ENCODE results near the gene MATN3. TPM values are rescaled to one million over a fixed set of nuclear protein-coding genes. Genes with fewer than 3 reads are reported as not detected.

The MATN3 gene
- total and polyA plus RNA-seq, 2 donors: 0.05 to 0.91 TPM

DNA sequence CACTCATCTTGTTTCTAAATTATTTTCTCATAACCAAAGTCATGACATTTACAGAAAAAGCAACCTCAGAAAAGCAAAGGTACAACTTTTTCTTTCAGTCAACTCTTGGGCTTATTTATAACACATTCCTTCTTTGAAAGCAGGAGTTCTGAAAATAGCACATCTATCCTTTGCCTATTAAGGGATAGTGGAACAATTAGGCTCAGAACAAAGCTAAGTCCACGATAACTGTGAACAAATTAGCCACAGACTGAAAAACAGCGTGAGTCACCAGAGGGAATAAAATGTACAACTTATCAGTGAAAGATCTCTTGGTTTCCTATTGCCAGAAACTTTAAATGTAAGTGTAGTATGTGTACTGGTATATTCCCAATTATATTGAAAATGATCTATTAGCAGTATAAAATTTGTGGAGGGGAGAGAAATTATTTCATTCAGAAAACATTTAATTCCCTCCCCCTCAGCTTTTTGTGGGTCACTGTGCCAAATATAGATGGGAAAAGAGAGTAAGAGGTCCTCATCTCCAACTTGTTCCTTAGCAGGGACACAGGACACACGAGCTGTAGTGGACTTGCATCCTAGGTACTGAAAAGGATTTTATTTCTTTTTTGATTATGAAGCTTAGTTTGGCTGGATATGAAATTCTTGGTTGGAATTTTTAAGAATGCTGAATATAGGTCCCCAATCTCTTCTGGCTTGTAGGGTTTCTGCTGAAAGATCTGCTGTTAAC, 15.4 kb upstream of the MATN3 start:
- peaks cover 13 to 39% of the 10 kb centered on the region in 2 donors for H3K36me3 ChIP-seq (ENCODE audit: control insufficient read depth in 2 of 2, insufficient read depth in 2 of 2, low read length in 1 of 2)
- H3K27ac ChIP-seq (ENCODE audit: low read depth in 1 of 2, low read length in 1 of 2): no peak overlapping the region
- DNase-seq (ENCODE audit: low read depth in 6 of 9, low spot score in 9 of 9): no peak
- H3K9me3 ChIP-seq (ENCODE audit: control insufficient read depth in 2 of 2, insufficient read depth in 1 of 2, low read length in 1 of 2): no peaks in the 10 kb centered on the region
- H3K4me3 ChIP-seq (ENCODE audit: low read length in 2 of 2): no peak overlapping the region
- no peaks in the 10 kb centered on the region for H3K4me1 ChIP-seq (ENCODE audit: control insufficient read depth in 2 of 2, insufficient read depth in 2 of 2, low read length in 2 of 2)
- 98% methylated on average over 3 of the region's 3 CpGs for WGBS
- H3K27me3 ChIP-seq (ENCODE audit: control insufficient read depth in 2 of 2, insufficient read depth in 1 of 2, low read length in 1 of 2): no peaks in the 10 kb centered on the region

DNA sequence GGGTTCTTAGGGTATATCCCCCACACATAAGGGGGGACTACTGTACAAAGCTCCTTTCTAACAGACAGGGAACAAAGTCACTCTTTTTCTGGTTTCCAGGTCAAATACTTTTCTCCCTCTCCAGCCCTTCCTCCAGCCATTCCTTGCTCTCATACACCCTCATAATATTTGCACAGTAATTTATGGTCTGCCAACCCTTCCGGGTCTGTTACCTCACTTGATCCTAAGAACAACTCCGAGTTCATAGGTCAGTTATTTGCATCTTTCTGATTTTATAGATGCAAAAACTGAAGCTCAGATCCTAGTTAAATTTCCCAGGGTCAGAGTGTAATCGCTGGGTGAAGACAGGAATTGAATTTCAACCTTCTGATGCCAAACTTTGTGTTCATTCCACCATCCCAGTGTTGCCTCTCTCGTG, 14.8 kb upstream of the MATN3 start:
- WGBS: 96% methylated on average over 4 of the region's 4 CpGs
- H3K27ac ChIP-seq (ENCODE audit: low read depth in 1 of 2, low read length in 1 of 2): no peak overlapping the region
- H3K4me3 ChIP-seq (ENCODE audit: low read length in 2 of 2): no peak overlapping the region
- H3K4me1 ChIP-seq (ENCODE audit: control insufficient read depth in 2 of 2, insufficient read depth in 2 of 2, low read length in 2 of 2): no peaks in the 10 kb centered on the region
- H3K27me3 ChIP-seq (ENCODE audit: control insufficient read depth in 2 of 2, insufficient read depth in 1 of 2, low read length in 1 of 2): no peaks in the 10 kb centered on the region
- no peak for DNase-seq (ENCODE audit: low read depth in 6 of 9, low spot score in 9 of 9)
- H3K36me3 ChIP-seq (ENCODE audit: control insufficient read depth in 2 of 2, insufficient read depth in 2 of 2, low read length in 1 of 2): peaks cover 13 to 33% of the 10 kb centered on the region in 2 donors
- no peaks in the 10 kb centered on the region for H3K9me3 ChIP-seq (ENCODE audit: control insufficient read depth in 2 of 2, insufficient read depth in 1 of 2, low read length in 1 of 2)

DNA sequence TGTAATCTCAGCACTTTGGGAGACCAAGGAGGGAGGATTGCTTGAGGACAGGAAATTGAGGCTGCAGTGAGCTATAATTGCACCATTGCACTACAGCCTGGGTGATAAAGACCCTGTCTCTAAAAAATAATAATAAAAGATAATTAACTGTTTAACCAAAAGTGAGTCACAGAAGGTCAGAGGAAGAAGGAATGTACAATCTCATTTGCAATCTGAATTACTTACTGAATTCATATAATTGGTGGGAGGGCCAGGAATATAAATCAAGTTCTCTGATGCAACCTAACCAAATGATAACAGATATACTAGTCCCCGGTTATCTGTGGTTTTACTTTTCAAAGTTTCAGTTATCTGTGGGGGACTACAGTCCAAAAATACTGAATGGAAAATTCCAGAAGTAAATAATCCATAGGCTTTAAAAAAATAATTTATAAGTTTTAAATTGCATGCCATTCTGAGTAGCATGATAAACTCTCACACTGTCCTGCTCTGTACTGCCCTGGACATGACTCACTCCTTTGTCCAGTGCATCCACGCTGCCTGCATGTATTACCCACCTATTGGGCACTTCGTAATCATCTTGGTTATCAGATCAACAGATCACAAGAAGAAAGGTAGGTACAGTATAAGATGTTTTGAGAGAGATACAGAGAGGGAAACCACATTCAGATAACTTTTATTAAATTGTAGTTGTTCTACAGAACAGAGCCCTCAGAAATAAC, 12.8 kb upstream of the MATN3 start:
- no peaks in the 10 kb centered on the region for H3K4me1 ChIP-seq (ENCODE audit: control insufficient read depth in 2 of 2, insufficient read depth in 2 of 2, low read length in 2 of 2)
- WGBS: 95% methylated on average over 3 of the region's 3 CpGs
- peaks cover 2 to 9% of the 10 kb centered on the region in 2 donors for H3K9me3 ChIP-seq (ENCODE audit: control insufficient read depth in 2 of 2, insufficient read depth in 1 of 2, low read length in 1 of 2)
- no peak overlapping the region for H3K4me3 ChIP-seq (ENCODE audit: low read length in 2 of 2)
- DNase-seq (ENCODE audit: low read depth in 6 of 9, low spot score in 9 of 9): no peak
- H3K27ac ChIP-seq (ENCODE audit: low read depth in 1 of 2, low read length in 1 of 2): no peak overlapping the region
- peaks cover 5 to 16% of the 10 kb centered on the region in 2 donors for H3K36me3 ChIP-seq (ENCODE audit: control insufficient read depth in 2 of 2, insufficient read depth in 2 of 2, low read length in 1 of 2)
- H3K27me3 ChIP-seq (ENCODE audit: control insufficient read depth in 2 of 2, insufficient read depth in 1 of 2, low read length in 1 of 2): no peaks in the 10 kb centered on the region

DNA sequence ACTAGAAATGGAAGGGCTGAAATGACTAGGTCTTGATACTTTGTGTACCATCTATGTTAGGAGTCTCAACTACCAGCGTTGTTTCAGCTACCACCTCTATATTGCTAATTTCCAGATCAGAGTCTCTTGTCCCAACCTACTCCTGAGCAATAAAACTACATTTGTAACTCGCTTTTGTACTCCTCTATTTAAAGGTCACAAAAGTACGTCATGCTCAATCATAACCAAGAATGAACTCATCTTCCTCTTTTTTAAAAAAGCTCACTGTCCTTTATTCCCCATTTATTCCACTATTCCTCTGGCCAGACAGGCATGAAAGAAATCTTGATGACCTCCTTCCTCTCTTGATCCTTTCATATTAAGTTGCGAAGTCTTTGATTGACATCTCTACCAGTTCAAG, 11.2 kb upstream of the MATN3 start:
- Histone ChIP-seq H3K4me1 (ENCODE audit: control insufficient read depth in 2 of 2, insufficient read depth in 2 of 2, low read length in 2 of 2) (no peaks in the 10 kb centered on the region), H3K9me3 (ENCODE audit: control insufficient read depth in 2 of 2, insufficient read depth in 1 of 2, low read length in 1 of 2) (peaks cover 2 to 9% of the 10 kb centered on the region in 2 donors), H3K36me3 (ENCODE audit: control insufficient read depth in 2 of 2, insufficient read depth in 2 of 2, low read length in 1 of 2) (peaks cover 3 to 6% of the 10 kb centered on the region in 2 donors), H3K27me3 (ENCODE audit: control insufficient read depth in 2 of 2, insufficient read depth in 1 of 2, low read length in 1 of 2) (no peaks in the 10 kb centered on the region), H3K4me3 (ENCODE audit: low read length in 2 of 2) (no peak overlapping the region), H3K27ac (ENCODE audit: low read depth in 1 of 2, low read length in 1 of 2) (no peak overlapping the region)
- WGBS: 95% methylated on average over 4 of the region's 4 CpGs
- no peak for DNase-seq (ENCODE audit: low read depth in 6 of 9, low spot score in 9 of 9)

DNA sequence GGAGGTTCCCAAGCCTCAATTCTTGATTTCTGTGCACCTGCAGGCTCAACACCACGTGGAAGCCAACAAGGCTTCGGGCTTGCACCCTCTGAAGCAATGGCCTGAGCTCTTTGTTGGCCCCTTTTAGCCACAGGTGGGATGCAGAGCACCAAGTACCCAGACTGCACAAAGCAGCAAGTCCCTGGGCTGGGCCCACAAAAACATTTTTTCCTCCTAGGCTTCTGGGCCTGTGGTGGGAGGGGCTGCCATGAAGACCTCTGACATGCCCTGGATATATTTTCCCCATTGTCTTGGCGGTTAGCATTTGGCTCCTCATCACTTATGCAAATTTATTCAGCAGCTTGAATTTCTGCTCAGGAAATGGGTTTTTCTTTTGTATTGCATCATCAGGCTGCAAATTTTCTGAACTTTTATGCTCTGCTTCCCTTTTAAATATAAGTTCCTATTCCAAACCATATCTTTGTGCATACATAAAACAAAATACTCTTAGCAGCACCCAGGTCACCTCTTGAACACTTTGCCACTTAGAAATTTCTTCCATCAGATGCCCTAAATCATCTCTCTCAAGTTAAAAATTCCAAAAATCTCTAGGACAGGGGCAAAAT, 9.0 kb upstream of the MATN3 start:
- no peak for DNase-seq (ENCODE audit: low read depth in 6 of 9, low spot score in 9 of 9)
- no peaks in the 10 kb centered on the region for H3K4me1 ChIP-seq (ENCODE audit: control insufficient read depth in 2 of 2, insufficient read depth in 2 of 2, low read length in 2 of 2)
- no peak overlapping the region for H3K4me3 ChIP-seq (ENCODE audit: low read length in 2 of 2)
- WGBS: 95% methylated on average over 3 of the region's 3 CpGs
- H3K36me3 ChIP-seq (ENCODE audit: control insufficient read depth in 2 of 2, insufficient read depth in 2 of 2, low read length in 1 of 2): no peaks in the 10 kb centered on the region
- H3K27ac ChIP-seq (ENCODE audit: low read depth in 1 of 2, low read length in 1 of 2): no peak overlapping the region
- H3K27me3 ChIP-seq (ENCODE audit: control insufficient read depth in 2 of 2, insufficient read depth in 1 of 2, low read length in 1 of 2): no peaks in the 10 kb centered on the region
- peaks cover 2 to 9% of the 10 kb centered on the region in 2 donors for H3K9me3 ChIP-seq (ENCODE audit: control insufficient read depth in 2 of 2, insufficient read depth in 1 of 2, low read length in 1 of 2)

DNA sequence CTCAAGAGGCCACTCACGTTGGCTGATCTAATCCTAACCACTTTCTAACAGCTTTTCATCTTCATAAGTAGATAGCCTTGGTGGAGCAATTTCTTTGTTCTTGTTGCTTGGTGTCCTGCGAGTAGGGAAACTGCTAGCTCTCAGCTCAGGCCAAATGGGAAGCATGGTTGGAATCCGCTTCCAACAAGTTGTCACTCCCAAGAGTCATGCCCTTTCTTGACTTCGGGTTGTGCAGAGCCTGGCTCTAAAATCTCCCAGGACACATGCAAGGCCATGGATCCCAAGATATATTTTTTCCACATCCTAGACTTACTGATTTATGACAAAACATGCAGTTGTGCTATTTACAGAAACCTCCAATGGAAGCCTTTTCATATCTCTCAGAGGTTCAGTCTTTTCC, 7.3 kb upstream of the MATN3 start:
- Histone ChIP-seq H3K9me3 (ENCODE audit: control insufficient read depth in 2 of 2, insufficient read depth in 1 of 2, low read length in 1 of 2) (peaks cover 2 to 9% of the 10 kb centered on the region in 2 donors), H3K4me1 (ENCODE audit: control insufficient read depth in 2 of 2, insufficient read depth in 2 of 2, low read length in 2 of 2) (no peaks in the 10 kb centered on the region), H3K27ac (ENCODE audit: low read depth in 1 of 2, low read length in 1 of 2) (no peak overlapping the region), H3K27me3 (ENCODE audit: control insufficient read depth in 2 of 2, insufficient read depth in 1 of 2, low read length in 1 of 2) (peaks cover 0 to 3% of the 10 kb centered on the region in 2 donors), H3K36me3 (ENCODE audit: control insufficient read depth in 2 of 2, insufficient read depth in 2 of 2, low read length in 1 of 2) (no peaks in the 10 kb centered on the region), H3K4me3 (ENCODE audit: low read length in 2 of 2) (no peak overlapping the region)
- DNase-seq (ENCODE audit: low read depth in 6 of 9, low spot score in 9 of 9): no peak
- 97% methylated on average over 4 of the region's 4 CpGs for WGBS

DNA sequence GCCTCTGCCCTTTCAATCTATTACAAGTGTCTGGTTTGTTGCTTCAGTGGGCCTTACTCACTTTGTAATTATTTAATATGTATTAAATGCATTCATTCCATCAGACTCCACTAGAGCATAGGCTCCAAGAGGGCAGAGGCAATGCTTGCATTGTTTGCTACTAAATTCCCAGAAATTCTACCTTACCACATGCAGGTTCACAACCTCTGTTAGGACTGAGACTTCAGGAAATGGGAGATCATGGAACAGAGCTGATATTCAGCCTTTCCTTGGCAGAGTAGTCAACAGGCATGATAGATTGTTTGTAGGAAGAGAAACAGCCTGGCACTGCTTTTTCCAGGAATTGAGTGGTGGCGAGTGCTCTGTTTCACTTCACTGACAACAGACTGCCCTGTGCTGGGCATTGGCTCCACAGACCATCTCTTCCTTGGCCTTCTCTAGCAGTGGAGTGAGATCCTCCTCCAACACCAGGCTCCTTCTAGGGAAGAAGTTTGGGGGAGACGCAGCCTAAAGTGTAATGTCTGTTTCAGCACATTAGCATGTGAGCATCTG, 6.2 kb upstream of the MATN3 start:
- Histone ChIP-seq H3K27ac (ENCODE audit: low read depth in 1 of 2, low read length in 1 of 2) (no peak overlapping the region), H3K27me3 (ENCODE audit: control insufficient read depth in 2 of 2, insufficient read depth in 1 of 2, low read length in 1 of 2) (peaks cover 4 to 13% of the 10 kb centered on the region in 2 donors), H3K9me3 (ENCODE audit: control insufficient read depth in 2 of 2, insufficient read depth in 1 of 2, low read length in 1 of 2) (peaks cover 2 to 9% of the 10 kb centered on the region in 2 donors), H3K36me3 (ENCODE audit: control insufficient read depth in 2 of 2, insufficient read depth in 2 of 2, low read length in 1 of 2) (no peaks in the 10 kb centered on the region), H3K4me3 (ENCODE audit: low read length in 2 of 2) (no peak overlapping the region), H3K4me1 (ENCODE audit: control insufficient read depth in 2 of 2, insufficient read depth in 2 of 2, low read length in 2 of 2) (no peaks in the 10 kb centered on the region)
- no peak for DNase-seq (ENCODE audit: low read depth in 6 of 9, low spot score in 9 of 9)
- over 99% methylated on average over 2 of the region's 2 CpGs for WGBS

DNA sequence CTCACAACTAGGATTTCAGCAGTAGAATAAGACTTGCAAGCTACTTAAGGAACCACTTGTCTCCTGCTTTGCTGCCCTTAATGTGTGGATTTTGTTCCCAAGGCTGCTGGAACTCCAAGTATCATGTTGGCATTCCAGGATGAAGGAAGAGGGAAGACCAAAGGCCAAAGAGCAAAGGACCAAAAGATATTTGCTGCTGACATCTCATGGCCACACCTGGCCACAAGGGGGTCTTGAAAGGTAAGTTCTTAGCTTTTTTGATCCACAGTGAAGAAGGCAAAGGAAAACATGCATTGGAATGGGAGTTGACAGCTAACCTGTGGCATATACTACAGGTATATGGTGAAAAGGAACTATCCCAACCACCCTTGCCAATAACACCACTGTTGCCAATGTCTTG, 3.9 kb upstream of the MATN3 start:
- H3K4me1 ChIP-seq (ENCODE audit: control insufficient read depth in 2 of 2, insufficient read depth in 2 of 2, low read length in 2 of 2): peaks cover 4 to 10% of the 10 kb centered on the region in 2 donors
- H3K27ac ChIP-seq (ENCODE audit: low read depth in 1 of 2, low read length in 1 of 2): no peak overlapping the region
- H3K4me3 ChIP-seq (ENCODE audit: low read length in 2 of 2): no peak overlapping the region
- no peak for DNase-seq (ENCODE audit: low read depth in 6 of 9, low spot score in 9 of 9)
- peaks cover 0 to 10% of the 10 kb centered on the region in 2 donors for H3K9me3 ChIP-seq (ENCODE audit: control insufficient read depth in 2 of 2, insufficient read depth in 1 of 2, low read length in 1 of 2)
- H3K27me3 ChIP-seq (ENCODE audit: control insufficient read depth in 2 of 2, insufficient read depth in 1 of 2, low read length in 1 of 2): peaks cover 26 to 36% of the 10 kb centered on the region in 2 donors
- no peaks in the 10 kb centered on the region for H3K36me3 ChIP-seq (ENCODE audit: control insufficient read depth in 2 of 2, insufficient read depth in 2 of 2, low read length in 1 of 2)

Measured in thymus (tissue), 11 donors.